LNCaP clone FGC (cell line): ENCODE measurements around the gene GMIP.
"Not testable (repeated sequence)": the region's sequence is repeated elsewhere in the genome, so short reads cannot be mapped to it uniquely, and the experiment has no call there.

Experiments used
- DNase-seq: peaks from one replicate; pipeline ENCODE4 v3.0.0-alpha.2; 2011; ENCODE audit warnings: low read depth
- H3K4me3 ChIP-seq: 2 replicates; pipeline ENCODE4 v1.5.1; 2011; ENCODE audit warnings: mild to moderate bottlenecking, low read depth, low read length, control low read depth
- TF ChIP-seq, protein P1 (sequence below): IDR thresholded peaks from 2 replicates; pipeline ENCODE4 v1.5.1; 2012; ENCODE audit warnings: mild to moderate bottlenecking; ENCODE audit not compliant: control insufficient read depth, insufficient read depth; ENCODE audit errors: extremely low read depth

The GMIP gene

DNA sequence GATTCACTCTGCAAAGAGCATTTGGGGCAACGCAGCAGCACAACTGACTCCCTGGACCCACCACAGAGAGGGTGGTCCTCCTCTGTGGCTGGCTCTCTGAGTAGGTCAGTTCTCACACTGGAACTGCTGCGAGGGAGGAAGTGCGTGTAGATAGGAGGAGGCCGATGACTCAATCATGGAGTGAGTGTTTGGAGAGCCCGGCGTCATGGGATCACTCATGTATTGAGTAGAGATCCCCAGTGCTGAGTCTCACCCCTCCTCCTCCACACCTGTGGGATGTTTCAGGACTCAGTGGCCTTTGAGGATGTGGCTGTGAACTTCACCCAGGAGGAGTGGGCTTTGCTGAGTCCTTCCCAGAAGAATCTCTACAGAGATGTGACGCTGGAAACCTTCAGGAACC, 34.1 kb upstream of the GMIP start:
- DNase-seq: no peak
- no peak overlapping the region for H3K4me3 ChIP-seq
- TF ChIP-seq, protein P1, sequence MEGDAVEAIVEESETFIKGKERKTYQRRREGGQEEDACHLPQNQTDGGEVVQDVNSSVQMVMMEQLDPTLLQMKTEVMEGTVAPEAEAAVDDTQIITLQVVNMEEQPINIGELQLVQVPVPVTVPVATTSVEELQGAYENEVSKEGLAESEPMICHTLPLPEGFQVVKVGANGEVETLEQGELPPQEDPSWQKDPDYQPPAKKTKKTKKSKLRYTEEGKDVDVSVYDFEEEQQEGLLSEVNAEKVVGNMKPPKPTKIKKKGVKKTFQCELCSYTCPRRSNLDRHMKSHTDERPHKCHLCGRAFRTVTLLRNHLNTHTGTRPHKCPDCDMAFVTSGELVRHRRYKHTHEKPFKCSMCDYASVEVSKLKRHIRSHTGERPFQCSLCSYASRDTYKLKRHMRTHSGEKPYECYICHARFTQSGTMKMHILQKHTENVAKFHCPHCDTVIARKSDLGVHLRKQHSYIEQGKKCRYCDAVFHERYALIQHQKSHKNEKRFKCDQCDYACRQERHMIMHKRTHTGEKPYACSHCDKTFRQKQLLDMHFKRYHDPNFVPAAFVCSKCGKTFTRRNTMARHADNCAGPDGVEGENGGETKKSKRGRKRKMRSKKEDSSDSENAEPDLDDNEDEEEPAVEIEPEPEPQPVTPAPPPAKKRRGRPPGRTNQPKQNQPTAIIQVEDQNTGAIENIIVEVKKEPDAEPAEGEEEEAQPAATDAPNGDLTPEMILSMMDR: no peak

DNA sequence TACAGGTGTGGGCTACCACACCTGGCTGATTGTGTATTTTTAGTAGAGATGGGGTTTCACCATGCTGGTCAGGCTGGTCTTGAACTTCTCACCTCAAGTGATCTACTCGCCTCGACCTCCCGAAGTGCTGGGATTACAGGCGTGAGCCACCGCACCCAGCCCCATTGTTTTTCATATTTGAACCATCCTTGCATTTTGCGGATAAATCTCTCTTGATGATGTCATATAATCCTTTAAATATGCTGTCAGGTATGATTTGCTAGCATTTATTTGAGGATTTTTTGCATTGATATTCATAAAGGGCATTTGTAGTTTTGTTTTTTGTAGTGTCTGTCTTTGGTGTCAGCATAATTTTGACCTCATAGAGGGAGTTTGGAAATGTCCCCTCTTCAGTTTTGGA, 30.9 kb upstream of the GMIP start:
- H3K4me3 ChIP-seq: no peak overlapping the region
- no peak for DNase-seq
- TF ChIP-seq, protein P1: no peak

DNA sequence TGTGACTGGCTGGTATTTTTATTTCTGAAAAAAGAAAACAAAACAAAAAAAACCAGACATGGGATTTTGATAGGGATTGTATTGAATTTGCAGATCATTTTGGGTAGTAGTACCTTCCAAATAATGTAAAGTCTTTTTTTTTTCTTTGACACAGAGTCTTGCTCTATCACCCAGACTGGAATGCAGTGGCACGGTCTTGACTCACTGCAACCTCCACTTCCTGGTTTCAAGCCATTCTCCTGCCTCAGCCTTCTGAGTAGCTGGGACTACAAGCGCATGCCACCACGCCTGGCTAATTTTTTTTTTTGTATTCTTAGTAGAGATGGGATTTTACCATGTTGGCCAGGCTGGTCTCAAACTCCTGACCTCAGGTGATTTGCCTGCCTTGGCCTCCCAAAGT, 29.4 kb upstream of the GMIP start:
- no peak overlapping the region for H3K4me3 ChIP-seq

DNA sequence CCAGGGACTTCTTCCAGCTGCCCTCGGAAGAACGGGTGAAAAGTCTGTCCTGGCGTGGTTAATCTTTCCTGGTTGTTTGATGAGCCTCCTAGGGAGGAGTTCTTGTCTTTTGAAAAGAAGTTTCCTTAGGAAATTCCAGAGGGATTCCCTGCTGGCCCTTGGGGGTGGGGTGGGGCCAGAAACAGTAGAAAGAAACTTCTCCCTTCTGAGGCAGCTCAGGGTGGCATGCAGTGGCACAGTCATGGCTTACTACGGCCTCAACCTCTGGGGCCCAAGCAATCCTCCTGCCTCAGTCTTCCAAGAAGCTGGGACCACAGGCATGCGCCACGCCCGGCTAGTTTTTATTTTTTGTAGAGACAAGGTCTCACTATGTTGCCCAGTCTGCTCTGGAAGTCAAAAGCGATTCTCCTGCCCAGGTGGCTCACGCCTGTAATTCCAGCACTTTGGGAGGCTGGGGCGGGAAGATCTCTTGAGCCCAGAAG, 26.7 kb upstream of the GMIP start:
- TF ChIP-seq, protein P1: no peak
- peak overlapping the region; percentile 93 for H3K4me3 ChIP-seq
- DNase-seq: no peak

More for the DNA sequence above, 29.4 kb upstream of the GMIP start:
- DNase-seq: no peak
- TF ChIP-seq, protein P1: no peak

DNA sequence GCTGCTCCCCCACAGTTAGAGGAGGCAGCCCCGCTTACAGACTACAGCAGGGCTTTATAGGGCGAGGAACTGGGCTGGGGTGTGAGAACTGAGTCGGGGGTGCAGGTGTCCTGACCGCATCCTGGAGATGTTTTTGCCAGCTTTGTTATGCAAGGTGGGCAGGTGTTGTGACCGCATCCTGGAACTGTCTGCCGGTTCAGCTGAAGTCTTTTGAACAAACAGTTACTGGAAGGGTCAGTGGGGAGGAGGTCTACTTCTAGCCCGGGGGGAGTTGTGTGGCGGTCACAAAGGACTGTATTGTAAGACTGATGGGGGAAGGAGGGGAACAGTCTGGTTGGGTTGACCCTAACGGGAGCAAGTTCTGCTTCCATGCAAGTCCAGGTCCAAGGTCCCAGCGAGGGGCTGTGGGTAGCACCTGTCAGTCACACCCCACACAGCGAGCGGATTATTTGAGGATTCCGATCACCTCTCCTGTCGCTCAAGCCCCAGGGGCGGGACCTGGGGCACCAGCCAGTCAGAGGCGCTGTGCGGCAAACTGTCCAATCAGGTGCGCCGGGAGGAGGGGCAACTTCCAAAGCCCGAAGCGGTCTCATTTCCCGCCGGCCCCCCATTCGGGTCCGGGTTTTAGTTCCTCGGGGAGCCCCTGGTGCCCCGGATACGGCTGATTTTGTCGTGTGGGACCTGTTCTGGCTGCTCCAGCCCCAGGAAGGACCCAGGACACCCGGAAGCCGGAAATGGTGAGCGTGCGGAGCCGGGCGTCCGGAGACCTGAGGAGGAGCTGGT, 25.0 kb upstream of the GMIP start, which contains the start of gene ZNF101:
Gene ZNF101 (plus strand): TSS at position 610 of the 783 bp plus-strand sequence. CDS start 125 bp downstream, at position 735.
- TF ChIP-seq, protein P1: no peak
- H3K4me3 ChIP-seq: peak within 1 kb of the TSS; percentile 93
- peak; percentile 62 for DNase-seq

DNA sequence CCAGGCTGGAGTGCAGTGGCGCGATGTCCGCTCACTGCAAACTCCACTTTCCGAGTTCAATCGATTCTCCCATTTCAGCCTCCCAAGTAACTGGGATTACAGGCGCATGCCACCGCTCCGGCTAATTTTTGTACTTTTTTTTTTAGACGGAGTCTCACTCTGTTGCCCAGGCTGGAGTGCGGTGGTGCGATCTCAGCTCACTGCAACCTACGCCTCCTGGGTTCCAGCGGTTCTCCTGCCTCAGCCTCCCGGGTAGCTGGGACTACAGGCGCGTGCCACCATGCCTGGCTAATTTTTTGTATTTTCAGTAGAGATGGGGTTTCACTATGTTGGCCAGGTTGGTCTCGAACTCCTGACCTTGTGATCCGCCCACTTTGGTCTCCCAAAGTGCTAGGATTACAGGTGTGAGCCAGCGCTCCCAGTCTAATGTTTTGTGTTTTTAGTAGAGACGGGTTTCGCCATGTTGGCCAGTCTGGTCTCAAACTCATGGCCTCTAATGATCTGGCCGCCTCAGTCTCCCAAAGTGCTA, 22.0 kb upstream of the GMIP start:
- H3K4me3 ChIP-seq: not testable (repeated sequence)

DNA sequence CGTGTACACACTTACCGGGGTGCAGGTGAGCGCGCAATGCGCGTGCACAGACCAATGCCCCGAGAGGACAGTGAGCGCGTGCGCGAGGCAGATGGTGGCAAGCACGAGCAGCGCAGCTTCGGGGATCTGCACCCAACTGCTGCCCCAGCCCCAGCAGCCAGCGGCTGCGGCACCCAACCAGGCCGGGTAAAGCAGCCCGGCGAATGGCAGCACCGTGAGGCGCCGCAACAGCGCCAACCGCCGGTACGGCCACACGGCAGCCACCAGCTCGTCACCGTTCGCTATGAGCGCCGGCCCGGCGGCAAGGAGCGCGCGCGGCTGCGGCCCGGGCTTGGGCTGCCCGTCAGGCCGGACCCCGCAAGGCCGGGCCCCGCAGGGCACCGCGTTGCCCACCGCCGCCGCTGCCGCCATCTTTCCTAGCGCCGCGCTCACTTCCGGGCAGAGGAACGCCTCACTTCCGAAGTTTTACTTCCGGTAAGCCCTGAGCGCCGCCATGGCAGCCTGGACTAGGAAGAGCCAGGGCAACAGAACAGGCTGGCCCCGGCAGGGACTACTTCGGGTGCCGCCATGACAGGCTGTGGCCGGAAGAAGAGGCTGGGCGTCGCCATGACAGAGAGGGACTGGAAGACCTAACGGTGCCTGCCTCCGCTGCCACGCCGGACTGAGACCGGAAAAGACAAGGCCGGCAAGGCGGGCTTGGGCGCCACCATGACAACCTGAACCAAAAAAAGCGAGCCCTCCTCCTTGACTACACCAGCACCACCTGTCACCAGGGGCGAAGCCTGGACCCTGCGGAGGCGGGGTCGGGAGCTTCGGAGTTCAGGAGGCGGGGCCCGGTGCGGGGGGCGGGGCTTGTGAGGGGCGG, 20.0 kb upstream of the GMIP start, which contains the start of gene ATP13A1:
Gene ATP13A1 (minus strand): TSS at position 421 of the 865 bp plus-strand sequence. CDS start 10 bp downstream, at position 411.
- TF ChIP-seq, protein P1: 0 out of 2 replicates have a peak, but pooled peaks have one; percentile 13
- peak within 1 kb of the TSS; percentile 98 for H3K4me3 ChIP-seq
- DNase-seq: peak; percentile 98

More for the DNA sequence above, 22.0 kb upstream of the GMIP start:
- DNase-seq: not testable (repeated sequence)
